KOPT-K1 (cell line): ENCODE results near the gene C1QTNF1.
A peak's percentile ranks its signal among the peaks of the same experiment; 100 is the strongest.

Experiments used
- H3K27ac ChIP-seq: fragments of 200-600 bp; sonication (generic); 2 replicates; pipeline ENCODE4 v1.5.1; 2016; ENCODE audit warnings: antibody characterized with exemption, mild to moderate bottlenecking, low read depth, low read length; ENCODE audit not compliant: poor library complexity, severe bottlenecking
- H3K36me3 ChIP-seq: fragments of 200-600 bp; sonication (generic); 2 replicates; pipeline ENCODE4 v1.5.1; 2017; ENCODE audit warnings: antibody characterized with exemption, mild to moderate bottlenecking, low read length, moderate library complexity; ENCODE audit not compliant: insufficient read depth
- H3K9me3 ChIP-seq: fragments of 200-600 bp; sonication (generic); 2 replicates; pipeline ENCODE4 v1.5.1; 2017; ENCODE audit warnings: antibody characterized with exemption, low read length, mild to moderate bottlenecking; ENCODE audit not compliant: insufficient read depth, poor library complexity, severe bottlenecking

C1QTNF1 gene

GRCh38 chr17:78999056-78999768, 24.8 kb upstream of the C1QTNF1 start:
- H3K36me3 ChIP-seq = peaks cover 90% of the 10 kb centered on the region
- no peak overlapping the region for H3K27ac ChIP-seq
- no peaks in the 10 kb centered on the region for H3K9me3 ChIP-seq

- Histone ChIP-seq H3K27ac (no peak overlapping the region), H3K9me3 (no peaks in the 10 kb centered on the region), H3K36me3 (peaks cover 82% of the 10 kb centered on the region)
These were observed 24.0 kb upstream of the C1QTNF1 start for GRCh38 chr17:78999947-79000395.

GRCh38 chr17:79000396-79001189, 23.4 kb upstream of the C1QTNF1 start:
- H3K36me3 ChIP-seq = peaks cover 76% of the 10 kb centered on the region
- no peak overlapping the region for H3K27ac ChIP-seq
- no peaks in the 10 kb centered on the region for H3K9me3 ChIP-seq

GRCh38 chr17:79001190-79002020, 22.6 kb upstream of the C1QTNF1 start:
- no peak overlapping the region for H3K27ac ChIP-seq
- peaks cover 68% of the 10 kb centered on the region for H3K36me3 ChIP-seq
- no peaks in the 10 kb centered on the region for H3K9me3 ChIP-seq

- Histone ChIP-seq H3K27ac (no peak overlapping the region), H3K9me3 (no peaks in the 10 kb centered on the region), H3K36me3 (peaks cover 68% of the 10 kb centered on the region)
These were observed 21.7 kb upstream of the C1QTNF1 start for GRCh38 chr17:79002291-79002690.

- peaks cover 68% of the 10 kb centered on the region for H3K36me3 ChIP-seq
- no peaks in the 10 kb centered on the region for H3K9me3 ChIP-seq
- no peak overlapping the region for H3K27ac ChIP-seq
These were observed 21.0 kb upstream of the C1QTNF1 start for GRCh38 chr17:79002796-79003593.

GRCh38 chr17:79003661-79004411, 20.1 kb upstream of the C1QTNF1 start:
- Histone ChIP-seq H3K9me3 (no peaks in the 10 kb centered on the region), H3K27ac (no peak overlapping the region), H3K36me3 (peaks cover 61% of the 10 kb centered on the region)

GRCh38 chr17:79005063-79005861, 18.7 kb upstream of the C1QTNF1 start:
- peaks cover 47% of the 10 kb centered on the region for H3K36me3 ChIP-seq
- H3K27ac ChIP-seq = peak overlapping the region; percentile 45
- H3K9me3 ChIP-seq = no peaks in the 10 kb centered on the region

GRCh38 chr17:79006046-79006445, 17.9 kb upstream of the C1QTNF1 start:
- no peaks in the 10 kb centered on the region for H3K9me3 ChIP-seq
- H3K36me3 ChIP-seq = peaks cover 41% of the 10 kb centered on the region
- peak overlapping the region; percentile 45 for H3K27ac ChIP-seq

- no peaks in the 10 kb centered on the region for H3K9me3 ChIP-seq
- peaks cover 38% of the 10 kb centered on the region for H3K36me3 ChIP-seq
- peak overlapping the region; percentile 45 for H3K27ac ChIP-seq
These were observed 17.0 kb upstream of the C1QTNF1 start for GRCh38 chr17:79006794-79007503.

GRCh38 chr17:79007504-79008381, 16.2 kb upstream of the C1QTNF1 start:
- H3K9me3 ChIP-seq = no peaks in the 10 kb centered on the region
- H3K36me3 ChIP-seq = peaks cover 30% of the 10 kb centered on the region
- H3K27ac ChIP-seq = peak overlapping the region; percentile 91
